Subcutaneous abdominal adipose tissue (tissue), 5 donors: ENCODE data around the gene SLC4A11.

ENCODE experiments used
- H3K27ac ChIP-seq: one replicate; pipeline ENCODE4 v1.7.0; 2013; ENCODE audit warnings: low read depth, mild to moderate bottlenecking, inconsistent platforms, low read length, moderate library complexity
- H3K27me3 ChIP-seq, 5 donors: one replicate each; pipeline ENCODE4 v1.7.0; 2013; ENCODE audit warnings: low read length in 5 of 5, inconsistent platforms in 1 of 5; ENCODE audit not compliant: control insufficient read depth in 5 of 5, insufficient read depth in 4 of 5
- H3K36me3 ChIP-seq, 5 donors: one replicate each; pipeline ENCODE4 v1.7.0; 2013; ENCODE audit warnings: low read length in 5 of 5; ENCODE audit not compliant: control insufficient read depth in 5 of 5, insufficient read depth in 5 of 5
- H3K4me1 ChIP-seq, 5 donors: one replicate each; pipeline ENCODE4 v1.7.0; 2013; ENCODE audit warnings: low read length in 5 of 5, mild to moderate bottlenecking in 3 of 5, moderate library complexity in 1 of 5; ENCODE audit not compliant: control insufficient read depth in 5 of 5, insufficient read depth in 5 of 5
- H3K4me3 ChIP-seq, 5 donors: one replicate each; pipeline ENCODE4 v1.7.0; 2013; ENCODE audit warnings: low read length in 5 of 5, low read depth in 1 of 5
- H3K9ac ChIP-seq, 5 donors: one replicate each; pipeline ENCODE4 v1.7.0; 2013; ENCODE audit warnings: low read length in 5 of 5, mild to moderate bottlenecking in 4 of 5, moderate library complexity in 3 of 5
- H3K9me3 ChIP-seq, 5 donors: one replicate each; pipeline ENCODE4 v1.7.0; 2013; ENCODE audit warnings: low read length in 5 of 5; ENCODE audit not compliant: control insufficient read depth in 5 of 5
- donor health status: healthy.
- donor health status: healthy.
- donor health status: healthy.
- donor health status: healthy.
- donor health status: healthy.

The SLC4A11 gene

GRCh38 chr20:3239026-3239866, at the start of gene SLC4A11:
SLC4A11 (minus strand) TSS chr20:3239190; CDS start chr20:3239137, 53 bp downstream.
- no peaks in the 10 kb centered on the region for H3K36me3 ChIP-seq
- peaks cover 33 to 50% (median 47%) of the 10 kb centered on the region in 5 donors for H3K27me3 ChIP-seq
- H3K4me3 ChIP-seq, result peak within 1 kb of the TSS; percentile 50 to 80 (median 69)
- no peaks in the 10 kb centered on the region for H3K9me3 ChIP-seq
- H3K4me1 ChIP-seq, result peaks cover 0 to 28% (median 22%) of the 10 kb centered on the region in 5 donors
- H3K27ac ChIP-seq, result no peak within 1 kb of the TSS
- peak within 1 kb of the TSS in 4 of 5 donors; percentile 35 to 46 (median 42) for H3K9ac ChIP-seq

- H3K4me3 ChIP-seq, result no peak overlapping the region
- H3K36me3 ChIP-seq, result peaks cover 2 to 77% (median 65%) of the 10 kb centered on the region in 5 donors
- H3K27ac ChIP-seq, result no peak overlapping the region
- no peaks in the 10 kb centered on the region for H3K4me1 ChIP-seq
- no peaks in the 10 kb centered on the region for H3K27me3 ChIP-seq
- no peaks in the 10 kb centered on the region for H3K9me3 ChIP-seq
- no peak overlapping the region for H3K9ac ChIP-seq
These were observed 44.3 kb upstream of the SLC4A11 start for GRCh38 chr20:3283222-3283820.

- Histone ChIP-seq H3K9ac (no peak overlapping the region), H3K27ac (no peak overlapping the region), H3K4me3 (no peak overlapping the region), H3K36me3 (peaks cover 2 to 79% (median 68%) of the 10 kb centered on the region in 5 donors), H3K27me3 (no peaks in the 10 kb centered on the region), H3K4me1 (no peaks in the 10 kb centered on the region), H3K9me3 (no peaks in the 10 kb centered on the region)
These were observed 43.6 kb upstream of the SLC4A11 start for GRCh38 chr20:3282271-3283221.

DNA sequence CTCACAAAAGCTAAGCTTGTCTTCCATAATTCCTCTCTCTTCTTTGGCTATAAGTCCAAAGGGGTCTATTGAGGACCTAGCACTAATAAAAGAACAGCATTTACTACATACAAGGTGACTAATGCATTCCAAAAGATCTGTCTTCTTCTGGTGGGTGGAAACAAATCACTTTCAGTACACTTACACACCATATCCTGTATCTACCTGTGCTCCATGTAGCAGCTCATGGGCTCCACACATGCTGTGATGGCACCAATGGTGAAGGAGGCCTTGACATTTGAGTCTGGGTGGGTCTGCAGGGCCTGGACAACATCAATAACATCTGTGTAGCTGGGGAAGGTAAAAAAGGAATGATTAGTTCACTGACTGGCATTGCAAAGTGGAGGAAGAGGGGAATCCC, 42.4 kb upstream of the SLC4A11 start:
- peaks cover 0 to 6% (median 3%) of the 10 kb centered on the region in 5 donors for H3K4me1 ChIP-seq
- H3K27me3 ChIP-seq, result no peaks in the 10 kb centered on the region
- no peak overlapping the region for H3K9ac ChIP-seq
- H3K36me3 ChIP-seq, result peaks cover 4 to 78% (median 63%) of the 10 kb centered on the region in 5 donors
- no peak overlapping the region for H3K4me3 ChIP-seq
- H3K9me3 ChIP-seq, result no peaks in the 10 kb centered on the region
- H3K27ac ChIP-seq, result no peak overlapping the region

DNA sequence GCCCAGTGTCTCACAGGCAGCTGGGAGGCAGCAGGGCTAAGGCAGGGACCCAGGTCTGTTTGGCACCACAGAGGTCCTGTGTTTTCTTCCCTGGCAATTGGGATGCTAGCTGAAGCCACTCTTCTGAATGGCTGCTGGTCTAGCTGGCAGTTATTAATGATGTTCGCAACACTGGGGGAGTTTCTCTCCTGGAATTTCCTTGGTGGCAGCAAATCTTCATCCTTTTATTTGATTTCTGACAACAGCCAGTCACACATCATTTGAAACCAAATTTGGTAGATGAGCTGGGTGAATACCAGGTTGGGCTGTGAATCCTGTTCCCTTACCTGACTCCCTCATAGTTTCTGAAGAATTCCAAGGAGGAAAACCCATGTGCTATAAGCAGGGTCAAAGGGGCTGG, 40.8 kb upstream of the SLC4A11 start:
- H3K9me3 ChIP-seq, result no peaks in the 10 kb centered on the region
- H3K36me3 ChIP-seq, result peaks cover 4 to 83% (median 64%) of the 10 kb centered on the region in 5 donors
- H3K9ac ChIP-seq, result no peak overlapping the region
- H3K27ac ChIP-seq, result no peak overlapping the region
- peaks cover 3 to 21% (median 15%) of the 10 kb centered on the region in 5 donors for H3K4me1 ChIP-seq
- no peaks in the 10 kb centered on the region for H3K27me3 ChIP-seq
- H3K4me3 ChIP-seq, result no peak overlapping the region

- no peak overlapping the region for H3K4me3 ChIP-seq
- H3K4me1 ChIP-seq, result peaks cover 3 to 21% (median 15%) of the 10 kb centered on the region in 5 donors
- H3K27ac ChIP-seq, result no peak overlapping the region
- no peak overlapping the region for H3K9ac ChIP-seq
- H3K9me3 ChIP-seq, result no peaks in the 10 kb centered on the region
- peaks cover 4 to 84% (median 67%) of the 10 kb centered on the region in 5 donors for H3K36me3 ChIP-seq
- H3K27me3 ChIP-seq, result no peaks in the 10 kb centered on the region
These were observed 38.9 kb upstream of the SLC4A11 start for GRCh38 chr20:3277686-3278465.

GRCh38 chr20:3276680-3277015, 37.7 kb upstream of the SLC4A11 start:
- H3K9ac ChIP-seq, result no peak overlapping the region
- peaks cover 3 to 21% (median 15%) of the 10 kb centered on the region in 5 donors for H3K4me1 ChIP-seq
- H3K27ac ChIP-seq, result no peak overlapping the region
- H3K4me3 ChIP-seq, result no peak overlapping the region
- H3K36me3 ChIP-seq, result peaks cover 4 to 75% (median 58%) of the 10 kb centered on the region in 5 donors
- H3K9me3 ChIP-seq, result no peaks in the 10 kb centered on the region
- H3K27me3 ChIP-seq, result no peaks in the 10 kb centered on the region

DNA sequence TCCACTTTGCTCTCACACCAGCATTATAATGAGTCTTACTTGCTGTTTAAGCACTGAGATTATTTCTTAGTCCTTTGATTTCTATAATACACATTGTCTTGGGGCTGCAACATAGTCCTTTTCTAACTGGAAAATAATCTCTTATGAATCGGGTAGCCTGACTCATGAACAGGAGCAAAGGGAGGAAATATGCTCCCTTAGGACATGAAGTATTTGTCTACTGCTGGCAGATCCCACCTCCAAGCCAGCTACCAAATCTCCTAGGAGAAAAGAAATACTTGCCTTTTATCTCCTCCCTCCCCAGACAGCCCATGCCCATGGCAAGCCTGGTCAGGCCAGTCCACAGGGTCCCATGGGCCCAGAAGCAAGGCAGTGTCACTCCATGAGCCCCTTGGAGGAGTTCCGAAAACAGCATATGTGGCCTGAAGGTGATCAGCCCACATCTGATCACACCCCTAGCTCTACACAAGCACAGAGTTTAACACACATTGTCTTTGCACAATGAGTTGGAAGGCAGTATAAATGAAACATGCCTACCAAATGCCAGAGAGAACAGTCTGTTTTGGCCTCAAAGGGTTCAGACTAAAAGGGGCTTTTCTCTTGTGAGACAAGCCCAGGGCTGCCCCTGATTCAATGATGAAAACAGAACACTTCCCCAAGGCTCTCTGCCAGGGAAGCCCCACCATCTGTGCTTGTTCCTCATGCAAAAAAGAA, 37.1 kb upstream of the SLC4A11 start:
- H3K9ac ChIP-seq, result peak overlapping the region in 1 of 5 donors; percentile 28
- H3K36me3 ChIP-seq, result peaks cover 2 to 72% (median 53%) of the 10 kb centered on the region in 5 donors
- H3K4me1 ChIP-seq, result peaks cover 3 to 21% (median 15%) of the 10 kb centered on the region in 5 donors

More for the DNA sequence above, 37.1 kb upstream of the SLC4A11 start:
- Histone ChIP-seq H3K27ac (no peak overlapping the region), H3K27me3 (no peaks in the 10 kb centered on the region), H3K4me3 (no peak overlapping the region), H3K9me3 (no peaks in the 10 kb centered on the region)
